ENCODE results near the gene DDR2. TPM values are rescaled to one million over a fixed set of nuclear protein-coding genes. Genes with fewer than 3 reads are reported as not detected.

Gene DDR2
- total and polyA plus RNA-seq, 12 donors: 15.1 to 349 (median 233) TPM

DNA sequence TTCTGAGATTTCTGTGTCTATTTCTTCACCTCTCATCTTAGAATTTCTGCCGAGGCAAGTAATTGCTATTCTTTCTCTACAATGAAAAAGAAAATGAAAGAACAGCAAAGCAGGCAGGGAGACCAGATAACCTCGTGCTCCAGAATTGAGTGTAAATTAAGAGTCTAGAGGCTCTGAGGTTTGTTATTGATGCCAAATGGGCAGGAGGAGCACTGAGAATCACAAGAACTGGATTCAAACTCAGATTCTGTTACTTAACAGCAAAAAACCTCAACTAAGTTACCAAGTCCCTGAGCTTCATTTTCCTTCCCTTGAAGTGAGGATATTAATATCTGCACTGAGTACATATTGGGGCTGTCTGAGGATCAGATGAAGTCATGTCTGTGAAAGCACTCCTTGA lies 5.5 kb upstream of the DDR2 start:
- intact Hi-C loops (cut with DNase I): no loop called here
- Histone ChIP-seq H3K9me3 (replicated peaks in 1 of 3) (no peaks in the 10 kb centered on the region), H3K27me3 (no peaks in the 10 kb centered on the region), H3K27ac (peak overlapping the region in 3 of 5 donors; percentile 53 to 67 (median 64)), H3K4me3 (peak overlapping the region in 1 of 4 donors; percentile 45), H3K4me1 (replicated peaks in 1 of 2) (peaks cover 18 to 30% of the 10 kb centered on the region in 2 donors), H3K36me3 (replicated peaks in 1 of 2) (no peaks in the 10 kb centered on the region)
- WGBS, 4 donors: 9 to 13% (median 12%) methylated on average over 2 of the region's 2 CpGs
- DNase-seq: no peak
- no peak for TF ChIP-seq POLR2A (IDR thresholded peaks at IDR 0.05)
- TF ChIP-seq, protein P1, sequence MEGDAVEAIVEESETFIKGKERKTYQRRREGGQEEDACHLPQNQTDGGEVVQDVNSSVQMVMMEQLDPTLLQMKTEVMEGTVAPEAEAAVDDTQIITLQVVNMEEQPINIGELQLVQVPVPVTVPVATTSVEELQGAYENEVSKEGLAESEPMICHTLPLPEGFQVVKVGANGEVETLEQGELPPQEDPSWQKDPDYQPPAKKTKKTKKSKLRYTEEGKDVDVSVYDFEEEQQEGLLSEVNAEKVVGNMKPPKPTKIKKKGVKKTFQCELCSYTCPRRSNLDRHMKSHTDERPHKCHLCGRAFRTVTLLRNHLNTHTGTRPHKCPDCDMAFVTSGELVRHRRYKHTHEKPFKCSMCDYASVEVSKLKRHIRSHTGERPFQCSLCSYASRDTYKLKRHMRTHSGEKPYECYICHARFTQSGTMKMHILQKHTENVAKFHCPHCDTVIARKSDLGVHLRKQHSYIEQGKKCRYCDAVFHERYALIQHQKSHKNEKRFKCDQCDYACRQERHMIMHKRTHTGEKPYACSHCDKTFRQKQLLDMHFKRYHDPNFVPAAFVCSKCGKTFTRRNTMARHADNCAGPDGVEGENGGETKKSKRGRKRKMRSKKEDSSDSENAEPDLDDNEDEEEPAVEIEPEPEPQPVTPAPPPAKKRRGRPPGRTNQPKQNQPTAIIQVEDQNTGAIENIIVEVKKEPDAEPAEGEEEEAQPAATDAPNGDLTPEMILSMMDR (IDR thresholded peaks at IDR 0.05): no peak

DNA sequence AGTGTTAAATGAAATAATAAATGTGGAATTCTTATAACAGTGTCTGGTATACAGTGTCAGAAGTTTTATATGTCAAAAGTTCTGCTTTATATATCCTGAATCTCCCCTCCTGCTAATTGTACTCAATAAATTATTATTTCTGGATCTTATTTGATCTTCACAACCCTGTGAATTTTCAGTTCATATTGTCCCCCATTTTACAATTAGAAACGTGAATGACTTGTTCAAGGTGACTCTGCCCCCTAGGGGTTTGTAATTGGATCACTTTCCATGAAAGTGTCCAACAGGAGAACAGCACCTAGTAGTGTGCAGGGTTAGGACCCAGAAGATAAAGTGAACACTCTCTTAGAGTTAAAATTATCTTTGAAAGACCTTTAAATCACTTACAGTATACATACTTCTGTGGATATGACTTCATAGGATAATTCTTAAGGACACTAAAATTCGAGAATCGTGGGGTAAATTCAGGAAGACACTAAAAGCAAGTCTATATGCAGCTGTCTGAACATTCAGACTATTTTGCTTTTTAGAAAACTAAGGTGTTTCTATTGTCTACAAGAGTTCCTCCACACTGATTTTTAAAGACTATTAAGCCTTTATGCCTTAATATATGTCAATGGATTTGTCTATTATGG lies 4.5 kb upstream of the DDR2 start:
- DNase-seq: no peak
- H3K27me3 ChIP-seq: no peaks in the 10 kb centered on the region
- intact Hi-C loops (cut with DNase I): no loop called here
- peak overlapping the region in 1 of 5 donors; percentile 67 for H3K27ac ChIP-seq
- 60 to 65% (median 61%) methylated on average over 3 of the region's 3 CpGs for WGBS, 4 donors
- H3K4me1 ChIP-seq (replicated peaks in 1 of 2): peaks cover 21 to 30% of the 10 kb centered on the region in 2 donors
- no peak overlapping the region for H3K4me3 ChIP-seq
- no peaks in the 10 kb centered on the region for H3K36me3 ChIP-seq (replicated peaks in 1 of 2)
- no peaks in the 10 kb centered on the region for H3K9me3 ChIP-seq (replicated peaks in 1 of 3)
- TF ChIP-seq, protein P1 (IDR thresholded peaks at IDR 0.05): peak; percentile 21 to 49 (median 40)
- no peak for TF ChIP-seq POLR2A (IDR thresholded peaks at IDR 0.05)

DNA sequence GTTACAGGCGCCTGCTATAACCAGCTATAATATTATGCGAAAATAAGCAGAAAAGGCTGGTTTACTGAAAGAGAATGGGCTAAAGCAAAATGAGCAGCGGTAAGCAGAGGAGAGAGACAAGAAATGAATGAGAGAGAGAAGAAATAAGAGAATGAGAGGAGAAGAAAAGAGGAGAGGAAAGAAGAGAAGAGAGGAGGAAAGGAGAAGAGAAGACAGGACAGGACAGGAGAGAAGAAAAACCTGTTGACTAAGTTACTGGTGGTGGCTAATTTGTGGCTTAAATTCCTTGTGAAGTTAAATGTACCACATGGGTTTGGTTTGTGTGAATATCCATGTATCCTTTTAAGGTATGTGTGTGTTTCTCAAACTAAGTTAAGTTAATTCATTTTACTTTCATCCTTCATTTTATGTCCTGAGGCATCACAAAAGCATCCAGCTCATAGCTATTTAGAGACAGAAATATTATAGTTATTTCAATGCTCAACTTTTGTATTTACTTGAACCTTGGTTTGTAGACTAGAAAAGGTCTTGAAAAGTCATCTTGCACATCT lies 3.1 kb upstream of the DDR2 start:
- H3K27ac ChIP-seq: no peak overlapping the region
- intact Hi-C loops (cut with DNase I): no loop called here
- no peaks in the 10 kb centered on the region for H3K9me3 ChIP-seq (replicated peaks in 1 of 3)
- TF ChIP-seq, protein P1 (IDR thresholded peaks at IDR 0.05): no peak
- TF ChIP-seq POLR2A (IDR thresholded peaks at IDR 0.05): no peak
- H3K4me3 ChIP-seq: no peak overlapping the region
- DNase-seq: no peak
- H3K4me1 ChIP-seq (replicated peaks in 1 of 2): peaks cover 21 to 30% of the 10 kb centered on the region in 2 donors
- no peaks in the 10 kb centered on the region for H3K36me3 ChIP-seq (replicated peaks in 1 of 2)
- no peaks in the 10 kb centered on the region for H3K27me3 ChIP-seq
- 94 to 98% (median 96%) methylated on average over 3 of the region's 3 CpGs for WGBS, 4 donors

DNA sequence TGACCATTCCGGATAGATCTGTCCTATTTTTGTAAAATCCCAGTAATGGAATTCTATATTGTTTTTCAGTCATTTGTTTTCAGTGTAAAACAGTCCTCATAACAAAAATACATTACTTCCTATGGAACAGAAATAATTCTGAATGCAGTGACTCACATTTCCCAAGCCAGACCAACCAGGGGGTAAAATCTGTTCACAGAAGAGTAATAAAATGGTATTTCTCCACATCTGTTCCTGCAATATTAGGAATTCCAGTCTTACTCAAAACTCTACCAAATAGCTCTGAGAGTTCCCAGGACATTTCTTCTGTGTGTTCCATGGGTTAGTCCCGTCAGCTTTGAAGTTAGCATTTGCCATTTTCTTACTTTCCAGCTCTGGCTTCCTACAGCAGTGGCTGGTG lies 2.6 kb upstream of the DDR2 start:
- TF ChIP-seq POLR2A (IDR thresholded peaks at IDR 0.05): no peak
- TF ChIP-seq, protein P1 (IDR thresholded peaks at IDR 0.05): no peak
- 82 to 89% (median 85%) methylated on average over 2 of the region's 2 CpGs for WGBS, 4 donors
- H3K27me3 ChIP-seq: no peaks in the 10 kb centered on the region
- no peaks in the 10 kb centered on the region for H3K9me3 ChIP-seq (replicated peaks in 1 of 3)
- intact Hi-C loops (cut with DNase I): no loop called here
- H3K36me3 ChIP-seq (replicated peaks in 1 of 2): no peaks in the 10 kb centered on the region
- peaks cover 21 to 30% of the 10 kb centered on the region in 2 donors for H3K4me1 ChIP-seq (replicated peaks in 1 of 2)
- no peak overlapping the region for H3K4me3 ChIP-seq
- DNase-seq: no peak
- peak overlapping the region in 2 of 5 donors; percentile 88 to 93 for H3K27ac ChIP-seq
